MM.1S (cell line): Measurements from ENCODE around the gene OR5V1.
"Not testable (repeated sequence)": the region's sequence is repeated elsewhere in the genome, so short reads cannot be mapped to it uniquely, and the experiment has no call there.

Source experiments
- DNase-seq: peaks from one replicate; pipeline ENCODE4 v3.0.0-alpha.2; 2015
- H2AFZ ChIP-seq: fragments of 300-600 bp; sonication (generic); 2 replicates; pipeline ENCODE4 v1.6.0; 2016; ENCODE audit warnings: antibody characterized with exemption, low read length
- H3F3A ChIP-seq: fragments of 300-600 bp; sonication (generic); 2 replicates; pipeline ENCODE4 v1.6.1; 2016; ENCODE audit warnings: mild to moderate bottlenecking, antibody characterized with exemption, low read length, moderate library complexity, mixed read lengths; ENCODE audit not compliant: insufficient read depth
- H3K27ac ChIP-seq: fragments of 300-600 bp; sonication (generic); 2 replicates; pipeline ENCODE4 v1.5.1; 2016; ENCODE audit warnings: mild to moderate bottlenecking, low read length
- H3K27me3 ChIP-seq: fragments of 300-600 bp; sonication (generic); replicated peaks from 2 replicates; pipeline ENCODE4 v1.6.0; 2016; ENCODE audit warnings: low read length; ENCODE audit not compliant: insufficient read depth
- H3K36me3 ChIP-seq: fragments of 300-600 bp; sonication (generic); replicated peaks from 2 replicates; pipeline ENCODE4 v1.6.1; 2016; ENCODE audit warnings: mild to moderate bottlenecking, low read length, mixed read lengths; ENCODE audit not compliant: insufficient read depth
- H3K4me1 ChIP-seq: fragments of 300-600 bp; sonication (generic); 2 replicates; pipeline ENCODE4 v1.6.1; 2016; ENCODE audit warnings: low read length, mixed read lengths
- H3K4me2 ChIP-seq: fragments of 300-600 bp; sonication (generic); 2 replicates; pipeline ENCODE4 v1.6.0; 2016; ENCODE audit warnings: low read depth, low read length
- H3K4me3 ChIP-seq: fragments of 300-600 bp; sonication (generic); 2 replicates; pipeline ENCODE4 v1.5.1; 2016; ENCODE audit warnings: low read length, mixed read lengths
- H3K79me2 ChIP-seq: fragments of 300-600 bp; sonication (generic); 2 replicates; pipeline ENCODE4 v1.6.1; 2016; ENCODE audit warnings: mixed run types, low read length, mixed read lengths
- H3K9ac ChIP-seq: fragments of 300-600 bp; sonication (generic); 2 replicates; pipeline ENCODE4 v1.6.1; 2016; ENCODE audit warnings: low read length, mixed read lengths
- H3K9me2 ChIP-seq: fragments of 300-600 bp; sonication (generic); replicated peaks from 2 replicates; pipeline ENCODE4 v1.6.1; 2016; ENCODE audit warnings: mild to moderate bottlenecking, low read length, mixed read lengths; ENCODE audit not compliant: insufficient read depth
- H3K9me3 ChIP-seq: fragments of 300-600 bp; sonication (generic); replicated peaks from 2 replicates; pipeline ENCODE4 v1.6.1; 2016; ENCODE audit warnings: mild to moderate bottlenecking, low read length, mixed read lengths; ENCODE audit not compliant: insufficient read depth
- H4K20me1 ChIP-seq: fragments of 300-600 bp; sonication (generic); 2 replicates; pipeline ENCODE4 v1.6.1; 2016; ENCODE audit warnings: mild to moderate bottlenecking, low read length, moderate library complexity, mixed read lengths; ENCODE audit not compliant: insufficient read depth
- EZH2 ChIP-seq: fragments of 300-600 bp; sonication (generic); optimal IDR thresholded peaks from 2 replicates; pipeline ENCODE3; 2017; ENCODE audit warnings: low read depth, mild to moderate bottlenecking, antibody characterized with exemption, low read length, mixed read lengths
- EZH2phosphoT487 ChIP-seq: fragments of 300-600 bp; sonication (generic); IDR thresholded peaks from 2 replicates; pipeline ENCODE4 v1.6.1; 2018; ENCODE audit warnings: antibody characterized with exemption, low read length
- TF ChIP-seq, protein P1 (sequence below): fragments of 300-600 bp; sonication (generic); IDR thresholded peaks from 2 replicates; pipeline ENCODE4 v1.5.1; 2016; ENCODE audit warnings: antibody characterized with exemption, low read length, mixed read lengths

OR5V1 gene

DNA sequence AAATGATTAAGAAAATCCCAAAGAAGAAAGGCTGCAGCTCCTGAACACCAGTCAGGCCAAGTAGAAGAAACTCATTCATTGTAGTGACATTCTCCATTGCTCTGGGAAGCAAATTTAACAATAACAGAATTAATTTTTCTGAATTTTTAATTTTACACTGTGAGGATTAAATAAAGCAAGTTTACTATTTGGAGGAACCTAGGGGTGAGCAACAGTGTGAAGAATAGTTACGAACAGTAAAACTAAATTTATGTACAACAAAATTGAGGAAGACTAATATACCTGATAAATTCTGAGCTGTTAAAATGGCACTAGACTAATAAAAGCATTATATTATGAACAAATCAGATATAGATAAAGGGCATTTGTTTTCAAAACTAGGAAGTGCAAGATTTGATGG, 6.5 kb upstream of the OR5V1 start, which contains the start of gene OR12D3:
Gene OR12D3, minus strand, starts transcription at position 101 of the 400 bp plus-strand sequence. Its CDS starts 4 bp downstream, at position 97.
- TF ChIP-seq EZH2phosphoT487 (no peak), EZH2 (no peak)
- TF ChIP-seq, protein P1, sequence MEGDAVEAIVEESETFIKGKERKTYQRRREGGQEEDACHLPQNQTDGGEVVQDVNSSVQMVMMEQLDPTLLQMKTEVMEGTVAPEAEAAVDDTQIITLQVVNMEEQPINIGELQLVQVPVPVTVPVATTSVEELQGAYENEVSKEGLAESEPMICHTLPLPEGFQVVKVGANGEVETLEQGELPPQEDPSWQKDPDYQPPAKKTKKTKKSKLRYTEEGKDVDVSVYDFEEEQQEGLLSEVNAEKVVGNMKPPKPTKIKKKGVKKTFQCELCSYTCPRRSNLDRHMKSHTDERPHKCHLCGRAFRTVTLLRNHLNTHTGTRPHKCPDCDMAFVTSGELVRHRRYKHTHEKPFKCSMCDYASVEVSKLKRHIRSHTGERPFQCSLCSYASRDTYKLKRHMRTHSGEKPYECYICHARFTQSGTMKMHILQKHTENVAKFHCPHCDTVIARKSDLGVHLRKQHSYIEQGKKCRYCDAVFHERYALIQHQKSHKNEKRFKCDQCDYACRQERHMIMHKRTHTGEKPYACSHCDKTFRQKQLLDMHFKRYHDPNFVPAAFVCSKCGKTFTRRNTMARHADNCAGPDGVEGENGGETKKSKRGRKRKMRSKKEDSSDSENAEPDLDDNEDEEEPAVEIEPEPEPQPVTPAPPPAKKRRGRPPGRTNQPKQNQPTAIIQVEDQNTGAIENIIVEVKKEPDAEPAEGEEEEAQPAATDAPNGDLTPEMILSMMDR, result no peak
- no peaks in the 10 kb centered on the region for H3K27me3 ChIP-seq
- H3K4me3 ChIP-seq, result no peak within 1 kb of the TSS
- no peaks in the 10 kb centered on the region for H3K36me3 ChIP-seq
- H3K9me2 ChIP-seq, result no peaks in the 10 kb centered on the region
- no peaks in the 10 kb centered on the region for H3F3A ChIP-seq
- H3K27ac ChIP-seq, result no peak within 1 kb of the TSS
- no peaks in the 10 kb centered on the region for H4K20me1 ChIP-seq
- H3K4me2 ChIP-seq, result no peak within 1 kb of the TSS
- H3K79me2 ChIP-seq, result no peaks in the 10 kb centered on the region
- H2AFZ ChIP-seq, result no peak within 1 kb of the TSS
- no peaks in the 10 kb centered on the region for H3K9me3 ChIP-seq
- H3K4me1 ChIP-seq, result no peaks in the 10 kb centered on the region
- no peak for DNase-seq
- no peak within 1 kb of the TSS for H3K9ac ChIP-seq

DNA sequence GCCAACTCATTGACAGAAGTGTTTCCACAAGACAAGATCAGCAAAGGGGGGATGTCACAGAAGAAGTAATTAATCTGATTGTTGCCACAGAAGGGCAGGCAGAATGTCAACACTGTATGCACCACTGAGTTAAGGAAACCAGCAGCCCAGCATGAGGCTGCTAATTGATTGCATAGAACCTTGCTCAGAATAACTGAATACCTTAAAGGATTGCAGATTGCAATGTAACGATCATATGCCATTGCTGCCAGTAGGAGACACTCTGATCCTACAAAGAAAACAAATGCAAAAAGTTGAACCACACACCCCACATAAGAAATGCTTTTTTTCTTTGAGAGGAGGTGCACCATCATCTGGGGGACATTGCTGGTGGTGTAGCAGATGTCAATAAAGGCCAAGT, 13.1 kb downstream of the OR5V1 start:
- Histone ChIP-seq H2AFZ (no peak overlapping the region), H3K27ac (no peak overlapping the region), H3F3A (no peaks in the 10 kb centered on the region), H3K36me3 (no peaks in the 10 kb centered on the region), H3K9ac (no peak overlapping the region), H3K27me3 (no peaks in the 10 kb centered on the region), H3K4me2 (no peak overlapping the region), H3K9me2 (no peaks in the 10 kb centered on the region), H3K4me1 (no peaks in the 10 kb centered on the region), H3K9me3 (no peaks in the 10 kb centered on the region), H3K79me2 (no peaks in the 10 kb centered on the region), H4K20me1 (no peaks in the 10 kb centered on the region), H3K4me3 (no peak overlapping the region)
- DNase-seq, result no peak
- TF ChIP-seq EZH2phosphoT487 (no peak), EZH2 (no peak)
- TF ChIP-seq, protein P1, result no peak

DNA sequence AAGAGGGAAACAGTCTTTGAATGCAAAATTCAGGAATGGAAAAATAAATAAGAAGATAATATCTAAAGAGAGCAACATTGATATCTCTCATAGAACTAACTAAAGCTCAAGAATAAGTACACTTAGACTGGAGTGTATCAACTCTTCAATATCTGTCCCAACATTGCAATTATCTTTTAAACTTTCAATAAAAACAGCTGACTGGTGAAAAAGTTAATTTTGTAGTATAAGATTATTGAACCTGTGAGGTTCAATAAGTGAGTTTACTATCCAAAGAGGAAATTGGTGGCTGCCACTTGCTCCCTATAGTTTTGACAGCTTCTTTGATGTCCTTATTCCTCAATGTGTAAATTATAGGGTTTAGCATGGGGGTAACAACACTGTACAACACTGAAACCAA, 13.7 kb downstream of the OR5V1 start:
- Histone ChIP-seq H3K27ac (no peak overlapping the region), H3K79me2 (no peaks in the 10 kb centered on the region), H3K4me1 (no peaks in the 10 kb centered on the region), H3K4me3 (no peak overlapping the region), H3K36me3 (no peaks in the 10 kb centered on the region), H3K9me3 (no peaks in the 10 kb centered on the region), H4K20me1 (no peaks in the 10 kb centered on the region), H3F3A (no peaks in the 10 kb centered on the region), H3K9me2 (no peaks in the 10 kb centered on the region), H2AFZ (no peak overlapping the region), H3K4me2 (no peak overlapping the region), H3K9ac (no peak overlapping the region), H3K27me3 (no peaks in the 10 kb centered on the region)
- DNase-seq, result no peak
- TF ChIP-seq, protein P1, result no peak
- no peak for TF ChIP-seq EZH2
- no peak for TF ChIP-seq EZH2phosphoT487

DNA sequence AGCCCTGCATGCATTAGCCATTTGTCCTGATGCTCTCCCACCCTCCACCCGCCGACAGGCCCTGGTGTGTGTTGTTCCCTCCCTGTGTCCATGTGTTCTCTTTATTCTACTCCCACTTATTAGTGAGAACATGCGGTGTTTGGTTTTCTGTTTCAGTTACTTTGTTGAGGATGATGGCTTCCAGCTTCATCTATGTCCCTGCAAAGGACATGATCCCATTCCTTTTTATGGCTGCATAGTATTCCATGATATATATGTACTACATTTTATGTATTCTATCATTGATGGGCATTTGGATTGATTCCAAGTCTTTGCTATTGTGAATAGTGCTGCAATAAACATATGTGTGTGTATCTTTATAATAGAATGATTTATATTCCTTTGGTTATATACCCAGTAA, 19.3 kb downstream of the OR5V1 start:
- DNase-seq, H3K9ac ChIP-seq, H3K4me2 ChIP-seq, H3K4me3 ChIP-seq, H3K36me3 ChIP-seq, H3K79me2 ChIP-seq, H3F3A ChIP-seq, H3K27me3 ChIP-seq, H4K20me1 ChIP-seq, H3K9me3 ChIP-seq, H3K9me2 ChIP-seq, H3K4me1 ChIP-seq, H2AFZ ChIP-seq, H3K27ac ChIP-seq: not testable (repeated sequence)
